ENCODE measurements around the gene RNF166. TPM values are rescaled to one million over a fixed set of nuclear protein-coding genes. Genes with fewer than 3 reads are reported as not detected.

Gene RNF166
- total RNA-seq, 1 experiment from 2014 or later: 46.2 TPM

GRCh38 chr16:88702371-88703210 is 3.6 kb downstream of the RNF166 start (continued):
- TF ChIP-seq HMGXB4 (CRISPR knock-in tag; IDR thresholded peaks at IDR 0.05): no peak
- TF ChIP-seq MAX (CRISPR knock-in tag; IDR thresholded peaks at IDR 0.05): no peak
- no peak for TF ChIP-seq CBFB (CRISPR knock-in tag; IDR thresholded peaks at IDR 0.05; ENCODE audit: low read depth)
- TF ChIP-seq FOXJ3 (CRISPR knock-in tag; IDR thresholded peaks at IDR 0.05; ENCODE audit: borderline replicate concordance): no peak

- ATAC-seq (no peak), DNase-seq (ENCODE audit: low spot score) (no peak)
- Mint-ChIP-seq H3K27me3 (ENCODE audit: low read depth) (no peaks in the 10 kb centered on the region), H3K4me1 (peaks cover 10% of the 10 kb centered on the region), H3K9me3 (no peaks in the 10 kb centered on the region), H3K4me3 (no peak overlapping the region), H3K36me3 (peaks cover 3% of the 10 kb centered on the region; the same call in 1 of the 2 replicates), H3K27ac (no peak overlapping the region)
- TF ChIP-seq ATF2 (CRISPR knock-in tag; IDR thresholded peaks at IDR 0.05; ENCODE audit: borderline replicate concordance, low read depth) (no peak), NFATC4 (CRISPR knock-in tag; IDR thresholded peaks at IDR 0.05) (no peak), CBFB (CRISPR knock-in tag; IDR thresholded peaks at IDR 0.05; ENCODE audit: low read depth) (no peak), ERG (CRISPR knock-in tag; IDR thresholded peaks at IDR 0.05) (no peak), SP1 (CRISPR knock-in tag; conservative IDR thresholded peaks at IDR 0.05) (no peak), PREB (CRISPR knock-in tag; IDR thresholded peaks at IDR 0.05; ENCODE audit: borderline replicate concordance) (no peak)
- CTCF ChIA-PET: interaction anchor here (0.6 to 6.8 kb wide), 5 partner anchors 16 to 36 kb away, joined by 3 to 46 read pairs (median 4); no protein-coding TSS in a partner anchor
- POLR2A ChIA-PET: no interaction called here
These were observed 4.4 kb downstream of the RNF166 start for GRCh38 chr16:88701581-88702370.

GRCh38 chr16:88700636-88701482 is 5.3 kb downstream of the RNF166 start:
- ATAC-seq (no peak), DNase-seq (ENCODE audit: low spot score) (no peak)
- TF ChIP-seq USF2 (CRISPR knock-in tag; IDR thresholded peaks at IDR 0.05): no peak
- peak; percentile 54 for TF ChIP-seq GABPB1 (CRISPR knock-in tag; IDR thresholded peaks at IDR 0.05)
- no peak for TF ChIP-seq TCF7 (CRISPR knock-in tag; IDR thresholded peaks at IDR 0.05; ENCODE audit: low read depth)
- POLR2A ChIA-PET: no interaction called here
- H3K36me3 Mint-ChIP-seq: peaks cover 3% of the 10 kb centered on the region; the same call in 1 of the 2 replicates
- H3K27ac Mint-ChIP-seq: no peak overlapping the region
- H3K4me1 Mint-ChIP-seq: peaks cover 10% of the 10 kb centered on the region
- CTCF ChIA-PET: interaction anchor here (1.1 to 1.9 kb wide), 2 partner anchors 28 to 37 kb away, joined by 4 to 10 read pairs; no protein-coding TSS in a partner anchor
- no peaks in the 10 kb centered on the region for H3K9me3 Mint-ChIP-seq
- no peaks in the 10 kb centered on the region for H3K27me3 Mint-ChIP-seq (ENCODE audit: low read depth)
- H3K4me3 Mint-ChIP-seq: no peak overlapping the region

Measured in WTC11 (cell line).